Uterus (tissue), 4 donors: ENCODE measurements around the gene MRGPRX2. TPM values are rescaled to one million over a fixed set of nuclear protein-coding genes. Genes with fewer than 3 reads are reported as not detected.

Experiments used
- DNase-seq, 2 donors: peaks; one replicate each; pipeline ENCODE4 v3.0.0-alpha.2; 2019 to 2020
- H3K27ac ChIP-seq, 2 donors: fragments of 200-600 bp; sonication (generic); 1 replicate in 1 of 2; 2 replicates in 1 of 2; pipeline ENCODE4 v1.5.1; 2016 to 2018
- H3K27me3 ChIP-seq, 2 donors: fragments of 200-600 bp; sonication (generic); one replicate each; pipeline ENCODE4 v1.5.1; 2018 to 2019; ENCODE audit warnings: control low read depth in 1 of 2
- H3K36me3 ChIP-seq, 2 donors: fragments of 200-600 bp; sonication (generic); one replicate each; pipeline ENCODE4 v1.5.1; 2019; ENCODE audit warnings: control low read depth in 1 of 2
- H3K4me1 ChIP-seq, 2 donors: fragments of 200-600 bp; sonication (generic); one replicate each; pipeline ENCODE4 v1.5.1; 2018 to 2019; ENCODE audit warnings: control low read depth in 1 of 2
- H3K4me3 ChIP-seq, 2 donors: fragments of 200-600 bp; sonication (generic); 1 replicate in 1 of 2; 2 replicates in 1 of 2; pipeline ENCODE4 v1.5.1; 2018 to 2019; ENCODE audit warnings: mild to moderate bottlenecking in 1 of 2
- H3K9me3 ChIP-seq, 2 donors: fragments of 200-600 bp; sonication (generic); one replicate each; pipeline ENCODE4 v1.5.1; 2019; ENCODE audit warnings: control low read depth in 1 of 2
- CTCF ChIP-seq, 4 experiments: fragments of 200-600 bp in 2 of 4; fragments of 450-650 bp in 2 of 4; sonication (generic) in 2 of 4; IDR thresholded peaks; one replicate each; pipeline ENCODE4 v1.5.1; 2016 to 2019; ENCODE audit warnings: antibody characterized with exemption in 4 of 4, mild to moderate bottlenecking in 2 of 4, moderate library complexity in 1 of 4
- POLR2A ChIP-seq, 2 donors: fragments of 450-650 bp; IDR thresholded peaks; one replicate each; pipeline ENCODE4 v1.6.1; 2016; ENCODE audit warnings: antibody characterized with exemption in 2 of 2, mild to moderate bottlenecking in 1 of 2, moderate library complexity in 1 of 2
- intact Hi-C: fragments of 100-400 bp; cut with DNase I; formaldehyde crosslinking; loops from one replicate; pipeline ENCODE4 v1.15.1; 2023; ENCODE audit warnings: low total_unique reads
- total RNA-seq, 4 donors: library from RNA; depleted of rRNA in 3 of 4; stranded (reverse); fragments of >200 nt in 3 of 4; gene quantifications; one replicate each; pipeline versions ENCODE4 v1.1.0 to v1.2.4, GENCODE V29; 2014 to 2023
- donor health status: DM: yes; HTN: yes; CAD: no.

Gene MRGPRX2
- total RNA-seq, 4 donors from 2014 or later: 0.27 TPM; not detected in 3

DNA sequence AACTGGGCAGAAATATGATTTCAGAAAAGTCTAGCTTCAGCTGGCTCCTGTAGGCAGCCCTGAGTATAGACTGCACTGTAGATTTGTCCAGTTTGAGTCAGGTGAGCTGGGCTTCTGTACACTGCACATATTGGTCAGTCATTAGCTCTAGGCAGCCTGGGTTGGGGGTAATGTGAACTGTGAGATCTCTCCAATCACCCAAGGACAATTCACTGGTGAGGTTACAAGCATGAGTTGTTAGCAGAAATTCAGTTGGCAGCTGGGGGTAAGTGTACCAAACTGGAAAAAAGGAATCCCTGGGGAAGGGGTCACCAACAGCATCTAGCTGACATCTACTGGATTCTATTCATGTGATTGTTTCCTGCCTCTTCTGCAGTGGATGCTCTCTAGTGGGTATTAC lies 39.7 kb downstream of the MRGPRX2 start:
- TF ChIP-seq CTCF (IDR thresholded peaks at IDR 0.05) (no peak), POLR2A (IDR thresholded peaks at IDR 0.05) (no peak)
- no peaks in the 10 kb centered on the region for H3K9me3 ChIP-seq
- H3K27me3 ChIP-seq: peaks cover 0 to 4% of the 10 kb centered on the region in 2 donors
- no peaks in the 10 kb centered on the region for H3K4me1 ChIP-seq
- DNase-seq: no peak
- H3K4me3 ChIP-seq: no peak overlapping the region
- H3K36me3 ChIP-seq: no peaks in the 10 kb centered on the region
- H3K27ac ChIP-seq: no peak overlapping the region
- intact Hi-C loops: no loop called here

DNA sequence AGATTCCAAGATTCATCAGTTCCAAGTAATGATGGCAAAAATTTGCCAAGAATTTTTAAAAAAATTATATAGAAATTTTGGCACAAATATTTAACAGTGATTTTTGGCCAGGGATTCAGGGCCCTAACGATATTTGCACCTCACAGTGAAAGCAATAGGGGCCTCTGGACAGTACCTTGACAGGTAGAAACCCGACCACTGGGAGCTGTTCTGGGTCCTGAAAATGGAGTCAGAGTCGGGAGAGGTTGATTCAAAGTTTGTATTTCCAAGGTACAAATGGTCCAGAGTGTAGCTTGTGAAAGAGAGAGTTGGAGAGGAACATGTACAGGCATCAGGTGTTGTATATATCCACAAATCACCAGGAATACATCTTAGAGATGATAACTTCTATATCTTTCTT lies 41.6 kb downstream of the MRGPRX2 start:
- peaks cover 0 to 4% of the 10 kb centered on the region in 2 donors for H3K27me3 ChIP-seq
- no peaks in the 10 kb centered on the region for H3K4me1 ChIP-seq
- TF ChIP-seq POLR2A (IDR thresholded peaks at IDR 0.05): no peak
- TF ChIP-seq CTCF (IDR thresholded peaks at IDR 0.05): no peak
- H3K36me3 ChIP-seq: no peaks in the 10 kb centered on the region
- no peaks in the 10 kb centered on the region for H3K9me3 ChIP-seq
- no peak for DNase-seq
- H3K4me3 ChIP-seq: no peak overlapping the region
- intact Hi-C loops: no loop called here
- H3K27ac ChIP-seq: no peak overlapping the region

- intact Hi-C loops: no loop called here
- no peak overlapping the region for H3K27ac ChIP-seq
- no peaks in the 10 kb centered on the region for H3K27me3 ChIP-seq
- H3K4me1 ChIP-seq: no peaks in the 10 kb centered on the region
- no peaks in the 10 kb centered on the region for H3K36me3 ChIP-seq
- TF ChIP-seq POLR2A (IDR thresholded peaks at IDR 0.05): no peak
- TF ChIP-seq CTCF (IDR thresholded peaks at IDR 0.05): no peak
- DNase-seq: no peak
- no peak overlapping the region for H3K4me3 ChIP-seq
- no peaks in the 10 kb centered on the region for H3K9me3 ChIP-seq
Observed at GRCh38 chr11:19013181-19013857, 47.2 kb downstream of the MRGPRX2 start.

GRCh38 chr11:19012636-19013035 lies 47.9 kb downstream of the MRGPRX2 start:
- TF ChIP-seq POLR2A (IDR thresholded peaks at IDR 0.05) (no peak), CTCF (IDR thresholded peaks at IDR 0.05) (no peak)
- Histone ChIP-seq H3K4me1 (no peaks in the 10 kb centered on the region), H3K27me3 (no peaks in the 10 kb centered on the region), H3K36me3 (no peaks in the 10 kb centered on the region), H3K9me3 (no peaks in the 10 kb centered on the region), H3K4me3 (no peak overlapping the region), H3K27ac (no peak overlapping the region)
- DNase-seq: no peak
- intact Hi-C loops: no loop called here

Other genes with a start within 250 kb of the MRGPRX2 start
- gene MRGPRX1, start 121.3 kb downstream of the MRGPRX2 start, total RNA-seq: not detected
- gene ZDHHC13, start 56.5 kb upstream of the MRGPRX2 start, total RNA-seq: 10 to 100 TPM in 3 of 4 donors, 1 to 10 TPM in 1; 7.4 to 31.5 (median 12.7) TPM
- not detected for gene CSRP3, start 141.3 kb upstream of the MRGPRX2 start, total RNA-seq
- 1 to 10 TPM in 1 of 4 donors, not detected in 3; 2.4 TPM for gene E2F8, start 180.2 kb upstream of the MRGPRX2 start, total RNA-seq